Immature natural killer cell (primary cell): ENCODE results near the gene KDM4B. TPM values are rescaled to one million over a fixed set of nuclear protein-coding genes. Genes with fewer than 3 reads are reported as not detected.
"Not testable (repeated sequence)": the region's sequence is repeated elsewhere in the genome, so short reads cannot be mapped to it uniquely, and the experiment has no call there.

Source experiments
- DNase-seq, 3 donors: peaks; one replicate each; pipeline ENCODE4 v3.0.0; 2022; ENCODE audit warnings: mixed read lengths in 1 of 3
- H3K27ac Mint-ChIP-seq, 6 donors: one replicate each; pipeline ENCODE4 v1.8.0; 2020; ENCODE audit warnings: mixed read lengths in 6 of 6, mild to moderate bottlenecking in 5 of 6, inconsistent platforms in 4 of 6, moderate library complexity in 3 of 6
- H3K27me3 Mint-ChIP-seq, 3 donors: one replicate each; pipeline ENCODE4 v1.8.0; 2020 to 2021; ENCODE audit warnings: low read depth in 3 of 3, mild to moderate bottlenecking in 3 of 3, mixed read lengths in 3 of 3, moderate library complexity in 3 of 3, inconsistent platforms in 1 of 3
- H3K36me3 Mint-ChIP-seq, 3 donors: one replicate each; pipeline ENCODE4 v1.8.0; 2020; ENCODE audit warnings: mixed read lengths in 3 of 3, inconsistent platforms in 2 of 3, mild to moderate bottlenecking in 2 of 3
- H3K4me1 Mint-ChIP-seq, 2 donors: one replicate each; pipeline ENCODE4 v1.8.0; 2020; ENCODE audit warnings: inconsistent platforms in 2 of 2, mild to moderate bottlenecking in 2 of 2, mixed read lengths in 2 of 2, moderate library complexity in 1 of 2
- H3K4me3 Mint-ChIP-seq, 5 donors: one replicate each; pipeline ENCODE4 v1.8.0; 2020; ENCODE audit warnings: mild to moderate bottlenecking in 5 of 5, mixed read lengths in 5 of 5, inconsistent platforms in 3 of 5, moderate library complexity in 3 of 5
- H3K9me3 Mint-ChIP-seq, 6 donors: one replicate each; pipeline ENCODE4 v1.8.0; 2020; ENCODE audit warnings: mild to moderate bottlenecking in 6 of 6, mixed read lengths in 6 of 6, inconsistent platforms in 4 of 6, moderate library complexity in 3 of 6
- polyA plus RNA-seq, 3 donors: library from polyadenylated mRNA; unstranded; fragments of 300-500 nt; fragmentation: Illumina TruSeq; gene quantifications; one replicate each; pipeline ENCODE4 v1.2.3, GENCODE V29; 2021

Gene KDM4B
- polyA plus RNA-seq, 3 donors from 2014 or later, result 4.3 to 22.4 (median 6.7) TPM

DNA sequence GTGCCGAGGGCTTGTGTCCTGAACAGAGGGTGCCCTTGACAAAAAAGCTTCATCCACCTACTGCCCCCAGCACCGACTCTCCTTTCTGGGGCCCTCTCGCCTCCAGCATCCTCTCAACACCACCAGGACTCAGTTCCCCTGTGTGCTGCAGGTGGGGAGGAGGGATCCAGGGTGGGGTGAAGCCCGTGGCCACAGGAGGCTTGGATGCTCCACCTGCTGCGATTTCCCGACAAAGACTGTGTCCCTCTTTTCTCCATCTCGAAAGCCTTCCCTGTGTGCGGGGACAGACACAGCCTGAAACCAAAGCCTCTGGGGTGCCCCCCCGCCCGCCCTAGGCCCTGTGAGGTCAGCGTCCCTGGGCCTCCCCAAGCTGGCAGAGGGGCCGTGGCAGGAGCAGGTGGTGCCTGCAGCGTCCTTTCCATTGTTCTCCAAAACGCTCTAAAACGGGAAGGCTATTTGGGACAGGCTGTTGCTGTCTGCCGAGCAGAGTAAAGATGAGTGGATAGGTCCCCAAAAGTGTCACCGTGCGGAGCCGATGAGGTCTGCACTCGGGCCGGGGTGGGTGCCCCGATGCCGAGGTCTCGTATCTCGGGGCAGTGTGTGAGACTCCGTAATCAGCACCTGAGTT is 186.0 kb downstream of the KDM4B start:
- DNase-seq, result no peak
- peaks cover 2 to 13% (median 5%) of the 10 kb centered on the region in 6 donors for H3K9me3 Mint-ChIP-seq
- H3K36me3 Mint-ChIP-seq, result peaks cover 0 to 3% (median 0%) of the 10 kb centered on the region in 3 donors
- H3K27me3 Mint-ChIP-seq, result peaks cover 0 to 8% (median 2%) of the 10 kb centered on the region in 3 donors
- H3K4me1 Mint-ChIP-seq, result no peaks in the 10 kb centered on the region
- H3K27ac Mint-ChIP-seq, result no peak overlapping the region
- no peak overlapping the region for H3K4me3 Mint-ChIP-seq

DNA sequence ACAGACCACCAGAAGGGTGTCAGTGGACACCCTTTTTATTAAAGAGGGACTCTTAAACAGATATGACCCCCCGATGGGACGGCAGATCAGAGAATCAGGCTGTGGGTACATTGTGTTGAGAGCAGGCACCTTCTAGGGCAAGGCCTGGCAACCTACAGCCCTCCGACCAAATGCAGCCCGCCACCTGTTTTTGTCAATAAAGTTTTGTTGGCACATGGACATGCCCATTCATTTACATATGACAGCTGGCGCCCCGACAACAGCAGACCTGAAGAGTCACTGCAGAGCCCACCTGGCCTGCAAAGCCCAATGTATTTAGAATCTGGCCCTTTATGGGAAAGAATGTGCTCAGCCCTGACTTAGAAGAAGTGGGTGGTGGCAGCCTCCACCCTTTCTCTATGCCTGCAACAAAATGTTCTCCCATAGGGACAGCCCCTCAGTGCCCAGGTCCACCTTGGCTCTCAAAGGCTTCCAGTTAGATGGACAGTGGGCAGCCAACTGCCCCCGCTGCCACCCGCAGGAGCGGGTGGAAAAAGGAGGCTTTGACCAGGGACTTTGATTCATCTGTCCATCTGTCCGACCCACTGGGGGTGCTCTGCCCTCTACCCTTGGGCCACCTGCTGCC is 186.8 kb downstream of the KDM4B start:
- peaks cover 0 to 3% (median 0%) of the 10 kb centered on the region in 3 donors for H3K36me3 Mint-ChIP-seq
- no peak overlapping the region for H3K4me3 Mint-ChIP-seq
- DNase-seq, result no peak
- H3K27ac Mint-ChIP-seq, result no peak overlapping the region
- H3K4me1 Mint-ChIP-seq, result no peaks in the 10 kb centered on the region
- peaks cover 2 to 13% (median 5%) of the 10 kb centered on the region in 6 donors for H3K9me3 Mint-ChIP-seq
- peaks cover 0 to 9% (median 2%) of the 10 kb centered on the region in 3 donors for H3K27me3 Mint-ChIP-seq

DNA sequence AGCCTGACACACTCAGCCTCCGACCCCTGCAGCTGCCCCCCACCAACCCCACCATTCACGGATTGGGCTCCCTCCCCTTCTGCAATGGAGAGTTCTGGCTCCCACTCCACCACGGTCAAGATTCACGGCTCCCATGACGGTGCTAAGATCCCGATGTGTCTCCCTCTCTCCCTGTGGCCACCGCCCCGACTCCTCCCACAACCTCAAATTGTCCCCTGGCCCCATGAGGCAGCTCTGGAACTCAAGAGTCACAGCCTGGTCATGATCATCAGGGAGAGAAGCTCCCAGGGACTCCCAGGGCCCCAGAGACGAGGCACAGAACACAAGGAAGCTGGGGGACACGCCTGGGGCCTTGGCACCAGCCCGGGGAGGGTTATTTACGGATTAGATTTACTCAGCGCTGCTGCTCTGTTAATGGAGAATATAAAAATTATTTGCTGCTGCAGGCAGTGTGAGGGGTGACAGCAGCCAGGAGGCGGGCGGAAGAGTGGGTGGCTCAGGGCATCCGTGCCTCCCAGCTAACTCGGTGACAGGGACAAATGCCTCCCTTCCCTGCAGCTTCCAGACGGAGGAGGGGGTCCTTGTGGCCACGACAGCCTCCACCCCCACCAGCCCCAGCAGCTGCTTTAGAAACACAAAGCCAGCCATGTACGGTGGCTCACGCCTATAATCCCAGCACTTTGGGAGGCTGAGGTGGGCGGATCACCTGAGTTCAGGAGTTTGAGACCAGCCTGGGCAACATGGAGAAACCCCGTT is 187.5 kb downstream of the KDM4B start:
- H3K9me3 Mint-ChIP-seq, result peaks cover 2 to 13% (median 5%) of the 10 kb centered on the region in 6 donors
- no peak overlapping the region for H3K4me3 Mint-ChIP-seq
- H3K27me3 Mint-ChIP-seq, result peaks cover 0 to 9% (median 2%) of the 10 kb centered on the region in 3 donors
- no peak for DNase-seq
- H3K36me3 Mint-ChIP-seq, result peaks cover 0 to 3% (median 0%) of the 10 kb centered on the region in 3 donors
- H3K4me1 Mint-ChIP-seq, result no peaks in the 10 kb centered on the region
- H3K27ac Mint-ChIP-seq, result peak overlapping the region in 1 of 6 donors; percentile 51

DNA sequence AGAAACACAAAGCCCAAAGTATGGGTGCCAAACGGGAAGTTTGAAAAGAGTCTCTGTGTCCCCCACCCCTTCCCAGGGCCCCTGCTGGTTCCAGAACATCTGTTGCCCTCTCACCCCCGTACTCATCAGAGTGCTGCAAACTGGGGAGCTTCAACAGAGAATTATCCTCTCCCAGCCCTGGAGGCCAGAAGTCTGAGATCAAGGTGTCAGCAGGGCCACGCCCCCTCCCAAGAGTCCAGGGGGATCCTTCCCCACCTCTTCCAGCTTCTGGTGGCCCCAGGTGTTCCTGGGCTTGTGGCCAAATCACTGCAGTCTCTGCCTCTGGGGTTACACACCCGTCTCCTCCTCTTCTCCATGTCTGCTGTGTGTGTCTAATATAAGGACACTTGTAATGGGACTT is 188.3 kb downstream of the KDM4B start:
- Mint-ChIP-seq H3K27me3 (peaks cover 0 to 9% (median 2%) of the 10 kb centered on the region in 3 donors), H3K9me3 (peaks cover 2 to 13% (median 5%) of the 10 kb centered on the region in 6 donors), H3K4me1 (no peaks in the 10 kb centered on the region), H3K27ac (no peak overlapping the region), H3K36me3 (peaks cover 0 to 3% (median 0%) of the 10 kb centered on the region in 3 donors), H3K4me3 (no peak overlapping the region)
- no peak for DNase-seq

DNA sequence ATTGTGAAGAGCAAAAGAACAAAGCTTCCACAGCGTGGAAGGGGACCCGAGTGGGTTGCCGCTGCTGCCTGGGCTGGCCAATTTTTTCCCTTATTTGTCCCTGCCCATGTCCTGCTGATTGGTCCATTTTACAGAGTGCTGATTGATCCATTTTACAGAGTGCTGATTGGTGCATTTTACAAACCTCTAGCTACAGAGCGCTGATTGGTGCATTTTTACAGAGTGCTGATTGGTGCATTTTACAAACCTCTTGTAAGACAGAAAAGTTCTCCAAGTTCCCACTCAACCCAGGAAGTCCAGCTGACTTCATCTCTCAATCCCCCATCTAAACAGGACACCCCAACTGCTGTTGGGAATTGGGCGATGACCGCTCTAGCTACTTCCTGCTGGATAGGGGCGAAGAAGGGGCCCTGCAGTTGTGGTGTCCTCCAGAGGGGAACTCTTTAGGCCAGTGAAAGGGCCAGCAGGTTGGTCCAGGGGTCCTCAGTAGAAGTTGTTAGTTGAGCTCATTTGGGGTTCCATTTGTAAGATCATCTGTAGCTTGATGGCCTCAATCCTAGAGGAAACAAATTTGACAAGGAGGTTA is 189.7 kb downstream of the KDM4B start:
- Mint-ChIP-seq H3K9me3 (peaks cover 2 to 13% (median 5%) of the 10 kb centered on the region in 6 donors), H3K27me3 (peaks cover 0 to 11% (median 2%) of the 10 kb centered on the region in 3 donors)
- not testable (repeated sequence) for H3K4me3 Mint-ChIP-seq, H3K27ac Mint-ChIP-seq, DNase-seq, H3K36me3 Mint-ChIP-seq, H3K4me1 Mint-ChIP-seq

DNA sequence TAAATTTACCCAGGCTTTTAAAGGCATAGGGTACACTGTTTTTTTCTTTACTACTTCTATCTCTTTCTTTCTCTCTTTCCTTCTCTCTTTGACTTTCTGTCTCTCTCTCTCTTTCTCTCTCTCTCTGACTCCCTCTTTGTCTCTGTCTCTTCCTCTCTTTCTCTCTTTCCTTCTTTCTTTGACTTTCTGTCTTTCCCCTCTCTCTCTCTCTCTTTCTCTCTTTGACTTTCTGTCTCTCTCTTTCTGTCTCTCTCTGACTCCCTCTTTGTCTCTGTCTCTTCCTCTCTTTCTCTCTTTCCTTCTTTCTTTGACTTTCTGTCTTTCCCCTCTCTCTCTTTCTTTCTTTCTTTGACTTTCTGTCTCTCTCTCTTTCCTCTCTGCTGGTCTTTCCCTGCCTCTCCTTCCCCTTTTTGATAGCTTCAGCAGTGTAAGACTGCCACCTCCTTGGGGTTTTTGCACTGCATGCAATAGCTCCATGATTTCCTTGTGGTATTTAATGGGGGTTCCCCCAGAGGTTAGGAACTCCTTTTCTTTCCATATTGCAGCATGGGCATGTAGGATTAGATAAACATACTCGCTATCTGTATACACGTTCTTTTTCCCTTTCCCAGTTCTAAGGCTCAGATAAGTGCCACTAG is 191.4 kb downstream of the KDM4B start:
- not testable (repeated sequence) for DNase-seq, H3K4me3 Mint-ChIP-seq, H3K36me3 Mint-ChIP-seq, H3K27me3 Mint-ChIP-seq, H3K4me1 Mint-ChIP-seq, H3K27ac Mint-ChIP-seq
- H3K9me3 Mint-ChIP-seq, result peaks cover 2 to 13% (median 5%) of the 10 kb centered on the region in 6 donors

DNA sequence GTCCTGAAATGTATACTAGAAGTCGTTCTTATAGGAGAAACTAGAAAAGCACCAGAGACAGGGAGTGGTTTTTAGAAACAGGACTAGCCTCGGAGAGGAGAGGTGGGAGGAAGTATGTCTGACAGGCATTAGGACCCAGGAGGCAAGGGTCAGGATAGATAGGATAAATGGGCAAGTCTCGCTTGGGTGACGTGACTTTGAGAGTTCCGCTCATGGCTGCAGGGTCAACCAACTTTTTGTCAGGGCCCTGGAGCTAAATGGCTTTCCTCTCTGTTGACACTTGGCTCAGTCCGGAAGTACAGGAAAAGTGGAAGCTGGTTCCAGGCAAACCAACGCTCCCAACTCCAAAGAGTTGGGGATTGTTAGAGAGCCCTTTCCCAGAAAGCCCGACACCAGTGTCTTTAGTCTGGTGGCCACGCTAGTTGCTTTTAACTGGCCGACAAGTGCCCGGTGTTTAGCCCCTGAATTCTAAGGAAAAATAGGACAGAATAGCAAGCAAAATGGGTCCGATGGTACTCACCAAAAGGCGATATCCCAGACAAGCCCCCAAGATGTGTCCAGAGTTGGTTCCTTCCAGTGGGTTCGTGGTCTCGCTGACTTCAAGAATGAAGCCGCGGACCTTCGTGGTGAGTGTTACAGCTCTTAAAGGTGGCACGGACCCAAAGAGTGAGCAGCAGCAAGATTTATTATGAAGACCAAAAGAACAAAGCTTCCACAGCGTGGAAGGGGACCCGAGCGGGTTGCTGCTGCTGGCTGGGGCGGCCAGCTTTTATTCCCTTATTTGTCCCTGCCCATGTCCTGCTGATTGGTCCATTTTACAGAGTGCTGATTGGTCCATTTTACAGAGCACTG is 196.2 kb downstream of the KDM4B start:
- not testable (repeated sequence) for DNase-seq, H3K4me3 Mint-ChIP-seq, H3K4me1 Mint-ChIP-seq, H3K36me3 Mint-ChIP-seq, H3K9me3 Mint-ChIP-seq, H3K27ac Mint-ChIP-seq
- H3K27me3 Mint-ChIP-seq, result peaks cover 2 to 17% (median 10%) of the 10 kb centered on the region in 3 donors

DNA sequence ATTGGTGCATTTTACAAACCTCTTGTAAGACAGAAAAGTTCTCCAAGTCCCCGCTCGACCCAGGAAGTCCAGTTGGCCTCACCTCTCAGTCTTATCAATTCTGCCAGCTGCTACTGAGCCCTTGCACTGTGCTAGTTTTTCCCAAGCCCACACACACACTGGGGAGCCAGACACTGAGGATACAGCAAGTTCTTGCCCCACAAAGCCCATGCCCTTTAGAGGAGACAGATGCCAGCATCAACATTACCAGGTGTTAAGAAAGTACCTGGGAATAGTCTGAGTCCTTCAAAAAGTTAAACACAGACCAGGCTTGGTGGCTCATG is 196.7 kb downstream of the KDM4B start:
- no peaks in the 10 kb centered on the region for H3K4me1 Mint-ChIP-seq
- peaks cover 0 to 5% (median 0%) of the 10 kb centered on the region in 3 donors for H3K36me3 Mint-ChIP-seq
- no peak overlapping the region for H3K4me3 Mint-ChIP-seq
- H3K27ac Mint-ChIP-seq, result no peak overlapping the region
- no peaks in the 10 kb centered on the region for H3K9me3 Mint-ChIP-seq
- H3K27me3 Mint-ChIP-seq, result peaks cover 2 to 22% (median 11%) of the 10 kb centered on the region in 3 donors
- no peak for DNase-seq

DNA sequence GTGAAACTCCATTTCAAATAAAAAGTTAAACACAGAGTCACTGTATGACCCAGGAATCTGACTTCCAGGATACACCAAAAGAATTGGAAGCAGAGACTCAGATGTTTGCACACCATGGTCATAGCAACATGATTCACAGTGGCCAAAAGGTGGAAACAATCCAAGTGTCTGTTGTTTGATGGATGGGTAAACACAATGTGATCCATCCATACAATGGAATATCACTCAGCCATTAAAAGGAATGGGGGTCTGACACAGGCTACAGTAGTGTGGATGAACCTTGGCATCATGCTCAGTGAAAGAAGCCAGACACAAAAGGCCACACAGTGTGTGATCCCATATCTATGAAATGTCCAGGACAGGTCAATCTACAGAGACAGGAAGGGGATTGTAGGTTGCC is 197.3 kb downstream of the KDM4B start:
- Mint-ChIP-seq H3K4me1 (no peaks in the 10 kb centered on the region), H3K36me3 (peaks cover 0 to 5% (median 0%) of the 10 kb centered on the region in 3 donors), H3K4me3 (no peak overlapping the region), H3K9me3 (no peaks in the 10 kb centered on the region), H3K27ac (no peak overlapping the region), H3K27me3 (peaks cover 2 to 22% (median 12%) of the 10 kb centered on the region in 3 donors)
- no peak for DNase-seq

DNA sequence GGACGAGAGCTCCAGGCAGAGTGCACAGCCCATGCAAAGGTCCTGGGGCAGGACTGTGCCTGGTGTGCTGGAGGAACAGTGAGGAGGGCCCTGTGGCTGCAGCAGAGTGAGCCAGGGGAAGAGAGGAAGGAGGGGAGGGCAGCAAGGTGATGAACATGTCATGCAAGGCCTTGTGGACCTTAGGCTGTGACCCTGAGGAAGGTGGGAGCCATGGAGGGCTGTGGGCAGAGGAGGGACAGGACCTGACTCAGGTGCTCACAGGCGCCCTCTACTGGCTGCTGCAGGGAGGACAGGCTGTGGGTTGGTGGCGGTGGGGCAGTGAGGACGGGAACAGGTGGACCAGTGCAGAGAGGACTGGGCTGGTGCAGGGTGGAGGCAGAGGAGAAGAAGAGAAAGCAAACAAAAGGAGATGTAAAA is 201.4 kb downstream of the KDM4B start:
- Mint-ChIP-seq H3K9me3 (no peaks in the 10 kb centered on the region), H3K27ac (no peak overlapping the region)
- peak; percentile 39 to 51 (median 40) for DNase-seq

DNA sequence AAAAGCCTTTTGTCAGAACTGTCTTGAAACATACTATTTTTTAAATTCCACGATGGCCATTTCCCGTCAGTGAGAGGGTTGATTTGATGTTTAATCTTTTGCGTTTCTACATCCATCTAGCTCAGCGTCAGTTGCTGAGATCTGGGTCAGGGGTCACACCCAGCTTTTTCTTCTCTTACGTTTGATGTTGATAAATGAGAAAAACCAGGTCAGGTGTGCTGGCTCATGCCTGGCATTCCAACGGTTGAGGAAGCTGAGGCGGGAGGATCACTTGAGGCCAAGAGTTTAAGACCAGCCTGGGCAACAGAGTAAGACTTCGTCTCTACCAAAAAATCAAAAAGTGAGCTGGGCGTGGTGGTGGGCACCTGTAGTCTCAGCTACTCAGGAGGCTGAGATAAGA is 202.8 kb downstream of the KDM4B start:
- H3K4me3 Mint-ChIP-seq, result no peak overlapping the region
- DNase-seq, result no peak
- H3K27me3 Mint-ChIP-seq, result peaks cover 3 to 11% (median 4%) of the 10 kb centered on the region in 3 donors
- peaks cover 0 to 5% (median 0%) of the 10 kb centered on the region in 3 donors for H3K36me3 Mint-ChIP-seq
- no peaks in the 10 kb centered on the region for H3K4me1 Mint-ChIP-seq
- no peak overlapping the region for H3K27ac Mint-ChIP-seq
- H3K9me3 Mint-ChIP-seq, result no peaks in the 10 kb centered on the region

More for the DNA sequence above, 201.4 kb downstream of the KDM4B start:
- H3K4me1 Mint-ChIP-seq, result no peaks in the 10 kb centered on the region
- peaks cover 3 to 14% (median 7%) of the 10 kb centered on the region in 3 donors for H3K27me3 Mint-ChIP-seq
- no peak overlapping the region for H3K4me3 Mint-ChIP-seq
- H3K36me3 Mint-ChIP-seq, result peaks cover 0 to 5% (median 0%) of the 10 kb centered on the region in 3 donors

DNA sequence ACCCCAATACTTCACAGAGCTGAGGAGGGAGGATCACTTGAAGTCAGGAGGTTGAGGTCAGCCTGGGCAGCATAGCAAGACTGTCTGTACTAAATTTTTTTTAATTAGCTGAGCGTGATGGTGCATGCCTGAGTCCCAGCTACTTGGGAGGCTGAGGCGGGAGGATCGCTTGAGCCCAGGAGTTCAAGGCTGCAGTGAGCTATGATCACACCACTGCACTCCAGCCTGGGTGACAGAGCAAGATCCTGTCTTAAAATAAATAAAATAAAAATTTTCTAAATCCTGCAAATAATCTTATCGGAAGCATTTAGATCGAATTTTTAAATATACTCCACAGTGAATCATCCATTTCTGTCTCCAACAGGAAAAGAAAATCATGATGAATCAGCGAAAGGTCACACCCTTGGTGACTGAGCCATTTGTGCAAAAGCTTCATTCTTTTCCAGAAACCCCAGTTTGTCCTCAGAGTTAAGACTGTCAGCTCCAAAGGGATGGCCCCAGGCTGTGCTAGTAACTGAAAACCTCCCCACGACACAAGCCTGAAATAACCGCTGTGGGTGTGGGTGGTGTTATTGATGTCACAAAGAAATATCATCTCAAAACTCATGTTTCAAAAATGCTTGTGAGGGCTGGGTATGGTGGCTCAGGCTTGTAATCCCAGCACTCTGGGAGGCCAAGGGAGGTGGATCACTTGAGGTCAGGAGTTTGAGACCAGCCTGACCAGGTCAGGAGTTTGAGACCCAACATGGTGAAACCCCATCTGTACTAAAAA is 204.1 kb downstream of the KDM4B start:
- Mint-ChIP-seq H3K4me3 (no peak overlapping the region), H3K36me3 (peaks cover 0 to 5% (median 0%) of the 10 kb centered on the region in 3 donors), H3K9me3 (no peaks in the 10 kb centered on the region)

More for the DNA sequence above, 204.1 kb downstream of the KDM4B start:
- peaks cover 4 to 11% (median 4%) of the 10 kb centered on the region in 3 donors for H3K27me3 Mint-ChIP-seq
- no peak for DNase-seq
- H3K4me1 Mint-ChIP-seq, result no peaks in the 10 kb centered on the region
- no peak overlapping the region for H3K27ac Mint-ChIP-seq
